Liver (tissue), 9 donors: ENCODE data around the gene PIANP. TPM values are rescaled to one million over a fixed set of nuclear protein-coding genes. Genes with fewer than 3 reads are reported as not detected.

ENCODE experiments used
- DNase-seq: peaks from one replicate; pipeline ENCODE4 v3.0.0-alpha.2; 2017; ENCODE audit warnings: low spot score
- H3K27ac ChIP-seq, 2 donors: one replicate each; pipeline ENCODE4 v1.7.0; 2013; ENCODE audit warnings: inconsistent platforms in 2 of 2, low read length in 2 of 2, control low read depth in 1 of 2, low read depth in 1 of 2, mild to moderate bottlenecking in 1 of 2
- H3K27me3 ChIP-seq, 4 donors: one replicate each; pipeline versions ENCODE4 v1.6.1 to v1.7.0; 2013; ENCODE audit warnings: low read length in 3 of 4, inconsistent platforms in 1 of 4, mild to moderate bottlenecking in 1 of 4, moderate library complexity in 1 of 4; ENCODE audit not compliant: control insufficient read depth in 4 of 4, insufficient read depth in 4 of 4
- H3K36me3 ChIP-seq, 4 donors: one replicate each; pipeline versions ENCODE4 v1.6.1 to v1.7.0; 2013; ENCODE audit warnings: low read length in 3 of 4, mild to moderate bottlenecking in 3 of 4, low read depth in 1 of 4, moderate library complexity in 1 of 4; ENCODE audit not compliant: control insufficient read depth in 4 of 4, insufficient read depth in 3 of 4
- H3K4me1 ChIP-seq, 4 donors: one replicate each; pipeline versions ENCODE4 v1.6.1 to v1.7.0; 2013; ENCODE audit warnings: low read length in 3 of 4, mild to moderate bottlenecking in 3 of 4, moderate library complexity in 1 of 4; ENCODE audit not compliant: control insufficient read depth in 4 of 4, insufficient read depth in 4 of 4
- H3K4me3 ChIP-seq, 3 donors: one replicate each; pipeline versions ENCODE4 v1.6.1 to v1.7.0; 2013; ENCODE audit warnings: low read length in 3 of 3, control low read depth in 1 of 3, low read depth in 1 of 3, mild to moderate bottlenecking in 1 of 3
- H3K9ac ChIP-seq, 2 donors: one replicate each; pipeline ENCODE4 v1.7.0; 2013; ENCODE audit warnings: low read length in 2 of 2, mild to moderate bottlenecking in 2 of 2, moderate library complexity in 2 of 2, control low read depth in 1 of 2, low read depth in 1 of 2
- H3K9me3 ChIP-seq, 4 donors: one replicate each; pipeline versions ENCODE4 v1.6.1 to v1.7.0; 2013; ENCODE audit warnings: low read length in 3 of 4; ENCODE audit not compliant: control insufficient read depth in 4 of 4
- ATF3 ChIP-seq: IDR thresholded peaks from 2 replicates; pipeline ENCODE4 v1.6.1; 2016; ENCODE audit warnings: antibody characterized with exemption
- CTCF ChIP-seq: fragments of 150-350 bp; IDR thresholded peaks from 2 replicates; pipeline ENCODE4 v1.5.1; 2017; ENCODE audit warnings: improper control_type of control experiment, low read depth, low read length; ENCODE audit not compliant: missing input control
- EGR1 ChIP-seq, 2 donors: IDR thresholded peaks; 2 replicates each; pipeline ENCODE4 v1.6.1; 2016 to 2018; ENCODE audit warnings: antibody characterized with exemption in 2 of 2, low read depth in 2 of 2
- FOXA1 ChIP-seq: IDR thresholded peaks from 2 replicates; pipeline ENCODE4 v1.6.1; 2016; ENCODE audit warnings: antibody characterized with exemption
- FOXA2 ChIP-seq: IDR thresholded peaks from 2 replicates; pipeline ENCODE4 v1.6.1; 2016; ENCODE audit warnings: antibody characterized with exemption
- GABPA ChIP-seq, 2 donors: IDR thresholded peaks in 1 of 2; conservative IDR thresholded peaks in 1 of 2; 2 replicates each; pipeline ENCODE4 v1.6.1; 2016; ENCODE audit warnings: antibody characterized with exemption in 2 of 2, mild to moderate bottlenecking in 1 of 2, moderate library complexity in 1 of 2
- HNF4A ChIP-seq, 2 donors: conservative IDR thresholded peaks; 2 replicates each; pipeline ENCODE4 v1.6.1; 2016; ENCODE audit warnings: antibody characterized with exemption in 2 of 2, mild to moderate bottlenecking in 2 of 2
- HNF4G ChIP-seq: IDR thresholded peaks from 2 replicates; pipeline ENCODE4 v1.6.1; 2016; ENCODE audit warnings: antibody characterized with exemption
- JUND ChIP-seq, 2 donors: IDR thresholded peaks; 2 replicates each; pipeline ENCODE4 v1.6.1; 2016; ENCODE audit warnings: antibody characterized with exemption in 2 of 2
- MAX ChIP-seq: IDR thresholded peaks from 2 replicates; pipeline ENCODE4 v1.6.1; 2016; ENCODE audit warnings: antibody characterized with exemption
- NR2F2 ChIP-seq: IDR thresholded peaks from 2 replicates; pipeline ENCODE4 v1.6.1; 2016; ENCODE audit warnings: antibody characterized with exemption
- RAD21 ChIP-seq, 2 donors: IDR thresholded peaks; 2 replicates each; pipeline ENCODE4 v1.6.1; 2016; ENCODE audit warnings: antibody characterized with exemption in 2 of 2, mild to moderate bottlenecking in 2 of 2
- REST ChIP-seq: IDR thresholded peaks from 2 replicates; pipeline ENCODE4 v1.6.1; 2016; ENCODE audit warnings: antibody characterized with exemption, mild to moderate bottlenecking
- RXRA ChIP-seq, 2 donors: IDR thresholded peaks; 2 replicates each; pipeline ENCODE4 v1.6.1; 2017 to 2018; ENCODE audit warnings: antibody characterized with exemption in 2 of 2, mild to moderate bottlenecking in 1 of 2
- SP1 ChIP-seq: IDR thresholded peaks from 2 replicates; pipeline ENCODE4 v1.6.1; 2018; ENCODE audit warnings: antibody characterized with exemption, mild to moderate bottlenecking
- TAF1 ChIP-seq: conservative IDR thresholded peaks from 2 replicates; pipeline ENCODE4 v1.6.1; 2016; ENCODE audit warnings: antibody characterized with exemption, mild to moderate bottlenecking
- YY1 ChIP-seq: IDR thresholded peaks from 2 replicates; pipeline ENCODE4 v1.6.1; 2016; ENCODE audit warnings: antibody characterized with exemption, mild to moderate bottlenecking
- ZBTB33 ChIP-seq: IDR thresholded peaks from 2 replicates; pipeline ENCODE4 v1.6.1; 2016; ENCODE audit warnings: antibody characterized with exemption
- WGBS: extraction: QIAGEN DNeasy Blood & Tissue Kit; methylation state at CpG from one replicate; pipeline ENCODE4 v1.1.7; 2013; 5-methylcytosine and 5-hydroxymethylcytosine counted together
- polyA plus RNA-seq, 2 donors: library from polyadenylated mRNA; stranded (reverse) in 1 of 2; unstranded in 1 of 2; fragments of 200-250 nt in 1 of 2; fragments of >200 nt in 1 of 2; fragmentation: Nextera tagmentation in 1 of 2; extraction: Ambion mirVana in 1 of 2; gene quantifications; one replicate each; pipeline versions ENCODE4 v1.2.1 to v1.2.3, GENCODE V29; 2013 to 2015
- total RNA-seq, 2 donors: library from RNA; depleted of rRNA; stranded (reverse); fragments of >200 nt; gene quantifications; one replicate each; pipeline ENCODE4 v1.2.3, GENCODE V29; 2014
- donor health status: healthy.
- donor health status: healthy.
- donor health status: healthy.
- donor health status: healthy.
- donor health status: healthy.

The PIANP gene
- total and polyA plus RNA-seq, 4 donors = 0.03 TPM; not detected in 3

GRCh38 chr12:6729186-6729585, 28.6 kb upstream of the PIANP start:
- no peak overlapping the region for H3K9ac ChIP-seq
- WGBS = 96% methylated on average over 18 of the region's 18 CpGs
- H3K4me3 ChIP-seq = no peak overlapping the region
- peaks cover 2 to 8% (median 6%) of the 10 kb centered on the region in 4 donors for H3K4me1 ChIP-seq
- peaks cover 7 to 44% (median 42%) of the 10 kb centered on the region in 4 donors for H3K36me3 ChIP-seq
- no peaks in the 10 kb centered on the region for H3K27me3 ChIP-seq
- DNase-seq = no peak
- no peaks in the 10 kb centered on the region for H3K9me3 ChIP-seq
- H3K27ac ChIP-seq = no peak overlapping the region
- no peak for TF ChIP-seq SP1

- H3K9ac ChIP-seq = no peak overlapping the region
- H3K36me3 ChIP-seq = peaks cover 2 to 30% (median 27%) of the 10 kb centered on the region in 4 donors
- H3K4me1 ChIP-seq = peaks cover 2 to 15% (median 7%) of the 10 kb centered on the region in 4 donors
- DNase-seq = no peak
- H3K27ac ChIP-seq = no peak overlapping the region
- H3K9me3 ChIP-seq = no peaks in the 10 kb centered on the region
- TF ChIP-seq CTCF (no peak), ATF3 (no peak), HNF4G (no peak), SP1 (no peak)
- WGBS = 95% methylated on average over 7 of the region's 7 CpGs
- H3K27me3 ChIP-seq = no peaks in the 10 kb centered on the region
- H3K4me3 ChIP-seq = no peak overlapping the region
Observed at GRCh38 chr12:6725350-6725749, 24.7 kb upstream of the PIANP start.

- TF ChIP-seq YY1 (no peak), FOXA1 (no peak), JUND (IDR thresholded peaks at IDR 0.05) (no peak), HNF4G (no peak), TAF1 (no peak), RAD21 (IDR thresholded peaks at IDR 0.05) (no peak), ZBTB33 (no peak), CTCF (no peak), RXRA (IDR thresholded peaks at IDR 0.05) (no peak), SP1 (no peak), MAX (no peak), EGR1 (IDR thresholded peaks at IDR 0.05; ENCODE audit: low read depth in 2 of 2) (no peak), FOXA2 (no peak), HNF4A (conservative IDR thresholded peaks at IDR 0.05) (no peak), GABPA (IDR thresholded peaks at IDR 0.05 in 1 of 2, conservative IDR thresholded peaks at IDR 0.05 in 1 of 2) (no peak), REST (no peak), NR2F2 (no peak), ATF3 (no peak)
- H3K4me1 ChIP-seq = peaks cover 2 to 15% (median 7%) of the 10 kb centered on the region in 4 donors
- H3K9me3 ChIP-seq = no peaks in the 10 kb centered on the region
- WGBS = 27% methylated on average over 10 of the region's 10 CpGs
- H3K4me3 ChIP-seq = peak overlapping the region; percentile 61 to 87 (median 62)
- H3K27ac ChIP-seq = peak overlapping the region; percentile 76 to 82
- DNase-seq = no peak
- H3K9ac ChIP-seq = peak overlapping the region; percentile 15 to 49
- peaks cover 2 to 20% (median 18%) of the 10 kb centered on the region in 4 donors for H3K36me3 ChIP-seq
- H3K27me3 ChIP-seq = no peaks in the 10 kb centered on the region
Observed at GRCh38 chr12:6724409-6724797, 23.8 kb upstream of the PIANP start.
